Adrenal gland (tissue), 5 donors: Measurements from ENCODE around the gene NUP210.

Experiments
- POLR2A ChIP-seq, 2 donors: fragments of 450-650 bp; IDR thresholded peaks; one replicate each; pipeline ENCODE4 v1.6.1; 2017; ENCODE audit warnings: antibody characterized with exemption in 2 of 2, mild to moderate bottlenecking in 2 of 2, moderate library complexity in 1 of 2
- TF ChIP-seq, protein P1 (sequence below), 6 experiments: fragments of 450-650 bp in 4 of 6; fragments of 200-600 bp in 2 of 6; sonication (generic) in 1 of 6; IDR thresholded peaks; 1 replicate in 5 of 6; 2 replicates in 1 of 6; pipeline versions ENCODE4 v1.5.1 to v1.8.0; 2016 to 2021; ENCODE audit warnings: antibody characterized with exemption in 6 of 6, mild to moderate bottlenecking in 2 of 6, moderate library complexity in 1 of 6
- donor health status: DM: no; HTN: no; CAD: no.

DNA sequence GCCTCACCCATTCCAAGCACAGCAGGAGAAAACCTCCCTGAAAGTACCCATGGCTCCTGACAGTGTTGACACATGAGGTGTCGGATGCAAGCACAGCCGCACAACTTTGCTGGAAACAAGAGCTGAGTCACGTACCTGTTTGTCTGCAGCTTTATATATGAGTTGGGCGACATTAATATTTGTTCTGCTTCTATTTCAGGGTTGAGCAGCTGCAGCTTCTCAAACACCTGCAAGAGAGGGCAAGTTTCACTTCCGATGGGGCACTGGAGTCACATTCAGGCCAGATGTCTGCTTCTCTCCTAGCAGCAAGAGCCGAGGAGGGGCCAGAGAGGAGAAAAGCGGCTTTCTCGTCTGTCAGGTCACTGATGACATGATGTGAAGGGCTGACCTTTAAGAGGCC is 88.0 kb downstream of the NUP210 start:
- TF ChIP-seq, protein P1, sequence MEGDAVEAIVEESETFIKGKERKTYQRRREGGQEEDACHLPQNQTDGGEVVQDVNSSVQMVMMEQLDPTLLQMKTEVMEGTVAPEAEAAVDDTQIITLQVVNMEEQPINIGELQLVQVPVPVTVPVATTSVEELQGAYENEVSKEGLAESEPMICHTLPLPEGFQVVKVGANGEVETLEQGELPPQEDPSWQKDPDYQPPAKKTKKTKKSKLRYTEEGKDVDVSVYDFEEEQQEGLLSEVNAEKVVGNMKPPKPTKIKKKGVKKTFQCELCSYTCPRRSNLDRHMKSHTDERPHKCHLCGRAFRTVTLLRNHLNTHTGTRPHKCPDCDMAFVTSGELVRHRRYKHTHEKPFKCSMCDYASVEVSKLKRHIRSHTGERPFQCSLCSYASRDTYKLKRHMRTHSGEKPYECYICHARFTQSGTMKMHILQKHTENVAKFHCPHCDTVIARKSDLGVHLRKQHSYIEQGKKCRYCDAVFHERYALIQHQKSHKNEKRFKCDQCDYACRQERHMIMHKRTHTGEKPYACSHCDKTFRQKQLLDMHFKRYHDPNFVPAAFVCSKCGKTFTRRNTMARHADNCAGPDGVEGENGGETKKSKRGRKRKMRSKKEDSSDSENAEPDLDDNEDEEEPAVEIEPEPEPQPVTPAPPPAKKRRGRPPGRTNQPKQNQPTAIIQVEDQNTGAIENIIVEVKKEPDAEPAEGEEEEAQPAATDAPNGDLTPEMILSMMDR (IDR thresholded peaks at IDR 0.05): no peak
- TF ChIP-seq POLR2A (IDR thresholded peaks at IDR 0.05): no peak
